Activated gamma-delta T cell treated with Interleukin-2 at 50 U/mL for 16 hours (primary cell): ENCODE measurements around the gene GDA.
"Not testable (repeated sequence)": the region's sequence is repeated elsewhere in the genome, so short reads cannot be mapped to it uniquely, and the experiment has no call there.

Experiments
- DNase-seq: peaks from one replicate; pipeline ENCODE4 v3.0.0-alpha.2; 2020

Gene GDA

DNA sequence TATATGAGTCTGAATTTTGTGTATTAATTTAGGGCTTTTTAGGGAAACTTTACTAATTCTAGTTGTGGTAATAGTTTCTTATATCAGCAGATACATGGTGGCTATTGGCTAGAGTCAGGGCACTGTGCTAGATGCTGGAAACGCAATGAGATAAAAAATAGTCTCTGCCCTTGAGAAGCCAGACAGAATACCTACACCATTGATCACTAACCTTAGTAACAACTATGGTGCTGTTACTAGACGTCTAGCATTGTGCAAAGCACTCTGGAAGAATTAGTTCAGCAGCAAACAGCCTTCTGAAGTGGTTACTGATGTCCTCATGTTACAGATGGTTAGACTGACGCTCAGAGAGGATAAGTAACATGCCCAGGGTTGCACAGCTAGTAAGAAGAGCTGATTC lies 61.8 kb downstream of the GDA start:
- DNase-seq = no peak

DNA sequence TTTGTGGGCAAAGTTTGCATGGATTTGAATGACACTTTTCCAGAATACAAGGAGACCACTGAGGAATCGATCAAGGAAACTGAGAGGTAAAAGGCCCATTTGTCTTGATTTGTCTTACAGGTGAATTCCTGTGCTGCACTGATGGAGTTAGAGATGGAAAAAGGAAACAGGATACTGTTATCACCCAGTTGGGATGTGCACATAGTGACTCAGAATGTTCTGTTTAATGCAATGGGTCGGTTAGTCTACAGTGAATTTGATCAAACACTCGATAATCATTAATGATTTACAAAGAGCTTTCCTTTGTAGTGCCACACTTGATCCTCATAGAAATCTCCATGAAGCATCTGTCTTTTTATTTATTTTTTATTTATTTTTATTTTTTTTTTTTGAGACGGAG lies 64.7 kb downstream of the GDA start:
- DNase-seq = no peak

DNA sequence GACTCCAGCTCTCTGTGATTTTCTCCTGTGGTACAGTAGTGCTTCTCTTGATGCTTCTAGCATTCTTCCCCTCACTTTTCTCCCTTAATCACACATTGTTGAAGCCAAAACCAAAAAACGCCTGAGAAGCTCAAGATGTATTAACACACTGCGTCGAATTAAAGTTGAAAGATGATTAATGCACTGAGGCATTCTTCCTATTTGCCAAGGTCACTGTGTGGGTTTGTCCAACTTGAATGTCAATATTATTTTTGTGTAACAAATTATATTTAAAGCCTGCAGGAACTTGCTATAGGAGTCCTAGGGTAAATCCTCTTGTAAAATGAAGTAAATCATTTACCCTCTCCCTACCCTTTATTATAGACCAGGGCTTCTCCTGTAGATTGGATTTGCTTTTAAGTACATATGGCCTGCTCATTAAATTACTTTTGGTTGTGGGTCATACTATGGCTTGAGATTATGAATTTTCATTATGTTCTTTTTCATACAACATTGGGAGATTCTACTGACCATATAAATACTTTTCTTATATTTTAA lies 68.1 kb downstream of the GDA start:
- DNase-seq = no peak

DNA sequence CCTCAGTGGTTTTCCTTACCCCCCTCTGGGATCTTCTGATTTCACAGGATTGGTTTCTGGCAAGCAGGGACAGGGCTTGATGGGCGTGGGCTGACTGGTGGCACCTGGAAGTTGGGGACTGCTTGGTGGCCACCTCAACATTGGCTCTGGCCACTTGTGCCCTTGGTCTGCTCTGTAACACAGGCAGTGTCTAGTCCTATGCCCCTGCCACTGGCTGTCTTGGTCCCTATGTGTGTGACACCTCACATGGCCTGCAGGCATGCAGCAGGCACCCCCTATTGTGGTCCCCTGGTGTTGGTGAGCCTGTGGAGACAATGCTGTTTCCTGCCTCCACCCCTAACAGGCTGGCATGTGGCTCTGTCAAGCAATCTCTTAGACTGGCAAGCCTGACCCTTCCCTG lies 71.3 kb downstream of the GDA start:
- no peak for DNase-seq

DNA sequence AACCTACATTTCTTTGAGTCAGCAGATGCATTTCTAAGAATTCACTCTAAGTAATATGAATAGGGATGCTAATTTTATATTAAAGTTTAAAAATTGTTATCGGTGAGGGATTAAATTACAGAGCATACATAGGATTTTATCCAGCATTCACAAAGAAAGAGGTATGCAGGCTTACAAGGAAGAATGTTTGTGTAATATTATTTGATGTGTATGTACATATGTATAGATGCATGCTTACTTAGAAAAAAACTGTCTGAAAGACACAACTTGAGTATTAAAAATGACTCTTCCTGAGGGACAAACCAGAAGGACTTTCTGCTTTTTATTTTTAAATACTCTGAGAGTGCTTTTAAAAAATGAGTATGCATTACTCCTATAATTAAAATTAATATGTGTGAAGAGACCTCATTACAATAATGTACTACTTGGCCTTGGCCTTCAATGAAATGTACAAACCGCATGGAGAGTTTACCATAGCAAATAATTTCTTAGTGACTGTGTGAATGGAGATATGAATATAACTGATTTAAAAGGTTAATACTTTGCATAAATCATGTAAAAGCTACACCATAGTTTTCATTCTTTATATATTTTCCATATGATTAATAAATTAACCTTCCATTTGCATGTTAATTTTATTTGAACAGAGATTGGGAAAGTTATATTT lies 77.0 kb downstream of the GDA start:
- DNase-seq = no peak

DNA sequence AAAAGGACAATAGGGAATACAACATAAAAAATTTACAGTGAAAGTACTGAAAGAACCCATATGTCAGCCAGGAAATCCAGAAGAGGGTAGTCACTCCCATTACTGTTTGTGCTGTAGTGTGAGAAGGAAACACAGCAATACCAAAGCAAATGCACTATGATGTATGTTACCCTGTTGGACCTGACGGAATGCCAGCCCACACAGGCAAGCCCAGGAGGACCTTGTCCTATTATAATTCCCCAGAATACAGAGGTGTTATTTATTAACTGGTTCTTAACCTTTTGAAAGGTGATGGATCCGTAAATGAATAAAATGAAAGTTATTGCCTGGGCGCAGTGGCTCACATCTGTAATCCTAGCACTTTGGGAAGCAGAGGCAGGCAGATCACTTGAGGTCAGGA lies 79.0 kb downstream of the GDA start:
- DNase-seq = no peak

DNA sequence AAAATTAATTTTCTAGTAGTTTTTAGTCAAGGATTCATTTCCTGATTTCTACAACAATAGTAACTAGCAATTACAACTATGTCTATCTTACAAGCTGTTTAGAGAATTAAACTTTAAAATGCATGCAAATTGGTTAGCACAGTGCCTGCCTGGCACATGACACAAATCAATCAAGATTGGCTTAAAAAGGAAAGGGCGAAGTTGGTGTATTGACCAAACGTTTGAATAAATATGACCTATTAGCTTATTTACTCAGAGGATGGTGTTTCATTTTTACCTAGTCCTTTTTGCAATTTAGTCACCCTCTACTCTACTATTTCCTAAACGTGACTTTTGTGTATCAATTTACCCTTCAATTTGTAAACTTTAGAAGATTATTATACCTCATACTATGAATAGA lies 83.5 kb downstream of the GDA start:
- DNase-seq = no peak

DNA sequence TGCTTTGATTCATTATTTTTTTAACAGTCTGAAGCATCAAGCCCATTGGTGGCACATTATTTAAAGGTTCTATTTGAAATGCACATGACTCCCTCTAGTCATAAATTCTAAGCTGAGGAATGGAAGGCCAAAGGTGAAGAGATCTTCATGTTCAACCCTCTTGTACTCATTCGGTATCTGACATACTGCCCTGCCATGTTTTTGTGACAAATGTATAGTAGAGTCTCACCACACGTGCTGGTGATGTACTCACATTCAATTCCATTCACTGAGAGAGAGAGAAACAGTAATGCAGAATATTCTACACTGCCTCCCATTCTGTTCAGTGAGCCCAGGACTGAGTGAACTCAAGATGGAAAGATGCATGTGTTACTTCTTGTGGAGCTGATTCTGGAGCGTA lies 98.3 kb downstream of the GDA start:
- no peak for DNase-seq

DNA sequence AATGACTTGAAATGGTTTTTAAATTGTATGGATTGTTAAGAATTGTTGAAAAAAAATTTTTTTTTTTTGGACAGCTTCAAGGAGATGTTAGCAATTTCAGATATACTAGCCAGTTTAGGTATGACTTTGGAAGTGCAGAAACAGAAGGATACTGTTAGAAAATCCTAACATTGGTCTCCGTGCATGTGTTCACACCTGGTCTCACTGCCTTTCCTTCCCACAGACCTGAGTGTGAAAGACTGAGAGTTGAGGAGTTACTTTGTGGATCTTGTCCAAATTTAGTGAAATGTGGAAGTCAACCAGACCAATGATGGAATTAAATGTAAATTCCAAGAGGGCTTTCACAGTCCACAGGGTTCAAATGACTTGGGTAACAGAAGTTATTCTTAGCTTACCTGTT lies 102.3 kb downstream of the GDA start:
- DNase-seq = no peak

DNA sequence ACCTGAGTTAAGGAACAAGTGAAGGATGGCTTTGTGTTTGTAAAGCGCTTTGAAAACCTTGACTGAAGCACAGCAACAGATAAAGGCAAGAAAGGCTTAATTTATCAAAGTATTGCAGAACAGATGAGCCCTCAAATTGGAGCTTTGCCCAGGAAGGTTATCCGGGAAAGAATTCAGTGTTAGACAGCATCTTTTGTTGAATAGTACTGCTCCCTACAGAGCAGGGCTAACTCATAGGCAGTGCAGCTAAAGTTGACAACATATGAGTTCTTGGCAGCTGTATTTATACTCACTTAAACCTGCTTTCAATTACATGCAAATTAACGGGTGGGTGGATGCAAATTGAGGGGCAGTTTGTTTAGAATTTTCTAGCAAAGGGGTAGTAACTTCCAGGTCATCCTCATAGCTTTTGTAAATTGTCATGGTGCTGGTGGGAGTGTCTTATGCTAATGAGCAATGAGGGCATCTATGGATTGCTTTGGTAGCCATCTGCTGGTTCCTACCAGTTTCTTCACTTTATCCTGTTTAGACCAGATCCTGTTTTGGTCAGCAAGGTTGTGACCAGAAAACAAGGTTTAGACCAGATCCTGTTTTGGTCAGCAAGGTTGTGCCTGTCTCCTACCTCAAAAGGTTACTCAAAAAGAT lies 105.8 kb downstream of the GDA start:
- DNase-seq = no peak

DNA sequence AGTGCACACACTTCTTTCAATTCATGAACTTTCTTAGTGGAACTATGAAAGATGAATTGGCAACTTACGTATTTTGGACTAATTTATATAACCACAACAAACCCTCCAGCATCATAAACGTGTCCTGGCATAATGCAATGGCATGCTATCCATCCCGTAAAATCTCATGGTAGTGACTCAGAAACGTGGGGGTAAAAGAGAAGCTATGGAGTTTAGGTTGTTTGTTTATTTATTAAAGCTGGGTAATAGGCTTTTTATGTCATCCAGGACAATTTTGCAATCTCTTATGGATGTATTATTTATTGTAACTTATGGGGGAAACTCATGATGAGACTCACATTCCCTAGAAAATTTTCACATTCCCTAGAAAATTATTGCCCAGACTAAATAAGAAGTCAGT lies 106.3 kb downstream of the GDA start:
- no peak for DNase-seq

DNA sequence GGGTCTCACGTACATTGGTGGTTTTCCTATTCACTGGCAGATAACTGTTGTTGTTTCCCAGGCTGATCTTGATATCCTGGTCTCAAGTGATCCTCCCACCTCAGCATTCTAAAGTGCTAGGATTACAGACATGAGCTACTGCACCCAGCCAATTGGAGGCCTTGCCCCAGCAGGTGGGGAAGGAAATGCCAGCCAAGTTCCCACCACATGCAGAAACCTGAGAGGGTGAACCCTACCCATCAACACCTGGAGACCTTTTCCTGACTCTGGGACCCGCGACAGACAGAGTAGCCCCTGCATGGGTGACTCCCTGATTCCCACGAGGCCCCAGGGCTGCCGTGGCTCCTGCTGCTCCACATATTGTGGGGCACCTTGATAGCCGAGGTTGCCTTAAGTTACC lies 107.7 kb downstream of the GDA start:
- no peak for DNase-seq

DNA sequence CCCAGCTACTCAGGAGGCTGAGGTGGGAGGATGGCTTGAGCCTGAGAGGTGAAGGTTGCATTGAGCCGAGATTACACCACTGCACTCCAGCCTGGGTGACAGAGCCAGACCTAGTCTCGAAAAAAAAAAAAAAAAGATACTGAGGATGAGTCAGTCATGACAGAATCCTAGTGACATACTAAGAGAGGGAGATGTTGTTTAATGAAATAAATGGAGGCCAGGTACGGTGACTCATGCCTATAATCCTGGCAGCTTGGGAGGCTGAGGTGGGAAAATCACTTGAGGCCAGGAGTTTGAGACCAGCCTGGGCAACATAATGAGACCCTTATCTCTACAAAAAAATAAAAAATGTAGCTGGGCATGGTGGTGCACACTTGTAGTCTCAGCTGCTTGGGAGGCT lies 108.6 kb downstream of the GDA start:
- DNase-seq = no peak

DNA sequence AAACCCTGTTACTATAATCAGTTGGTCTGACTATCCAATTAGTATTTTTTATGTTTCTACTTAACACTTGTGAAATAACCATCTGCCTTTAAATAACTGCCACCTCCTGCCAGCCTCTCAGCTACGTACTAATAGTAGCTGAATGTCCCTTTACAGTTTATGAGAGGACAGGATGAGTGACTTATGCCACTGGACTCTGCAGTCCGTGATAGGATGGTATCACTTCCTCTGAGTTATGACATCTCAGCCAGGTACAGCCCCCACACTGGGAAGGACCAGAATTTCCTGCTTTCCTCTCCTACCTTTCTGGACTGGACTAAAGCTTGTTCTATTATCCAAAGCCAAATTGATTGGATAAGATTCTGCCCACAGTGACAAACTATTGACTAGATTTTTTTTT lies 112.8 kb downstream of the GDA start:
- DNase-seq = no peak

DNA sequence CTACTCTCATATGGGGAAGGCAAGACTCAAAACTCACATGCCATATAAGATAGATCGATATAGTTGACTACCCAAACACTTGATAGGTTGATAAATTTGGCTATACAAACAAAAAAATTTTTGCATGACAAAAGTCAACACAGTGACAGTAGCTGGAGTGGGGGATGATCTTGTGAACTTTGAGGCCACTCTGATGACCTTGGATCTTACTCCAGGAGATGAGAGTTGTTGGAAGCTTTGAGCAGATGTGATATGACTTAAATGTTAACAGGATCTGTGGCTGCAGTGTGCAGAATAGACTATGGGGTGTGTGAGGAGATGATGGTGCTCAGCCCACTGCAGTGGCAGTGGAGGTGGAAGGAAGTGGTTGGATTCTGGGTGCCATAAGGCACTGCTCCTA lies 114.3 kb downstream of the GDA start:
- no peak for DNase-seq

DNA sequence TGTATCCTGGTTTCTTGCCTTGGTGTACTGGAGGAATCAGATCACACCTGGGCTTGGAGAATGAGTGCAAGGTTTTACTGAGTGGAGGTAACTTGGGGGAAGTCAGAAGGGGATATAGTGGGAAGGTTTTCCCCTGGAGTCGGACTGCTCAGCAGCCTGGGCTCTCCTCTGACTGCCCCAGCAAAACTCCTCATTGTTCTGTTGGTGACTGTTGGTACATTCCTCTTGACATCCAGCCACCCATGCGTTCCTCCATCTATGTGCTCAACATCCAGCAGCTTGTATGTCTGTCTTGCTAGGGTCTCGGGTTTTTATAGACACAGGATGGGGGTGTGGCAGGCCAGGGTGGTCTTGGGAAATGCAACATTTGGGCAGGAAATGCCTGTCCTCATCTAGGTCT lies 119.7 kb downstream of the GDA start:
- DNase-seq = no peak

DNA sequence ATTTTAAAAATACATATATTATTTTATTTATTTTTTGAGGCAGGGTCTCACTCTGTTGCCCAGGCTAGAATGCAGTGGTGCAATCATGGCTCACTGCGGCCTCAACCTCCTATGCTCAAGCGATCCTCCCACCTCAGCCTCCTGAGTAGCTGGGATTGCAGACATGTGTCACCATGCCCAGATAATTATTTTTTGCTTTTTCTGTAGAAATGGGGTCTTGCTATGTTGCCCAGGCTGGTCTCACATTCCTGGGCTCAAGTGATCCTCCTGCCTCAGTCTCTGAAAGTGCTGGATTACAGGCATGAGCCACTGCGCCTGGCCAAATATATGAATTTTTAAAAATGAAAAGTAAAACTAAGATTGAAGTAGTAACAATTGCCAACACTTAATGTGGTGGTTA lies 121.1 kb downstream of the GDA start:
- not testable (repeated sequence) for DNase-seq

DNA sequence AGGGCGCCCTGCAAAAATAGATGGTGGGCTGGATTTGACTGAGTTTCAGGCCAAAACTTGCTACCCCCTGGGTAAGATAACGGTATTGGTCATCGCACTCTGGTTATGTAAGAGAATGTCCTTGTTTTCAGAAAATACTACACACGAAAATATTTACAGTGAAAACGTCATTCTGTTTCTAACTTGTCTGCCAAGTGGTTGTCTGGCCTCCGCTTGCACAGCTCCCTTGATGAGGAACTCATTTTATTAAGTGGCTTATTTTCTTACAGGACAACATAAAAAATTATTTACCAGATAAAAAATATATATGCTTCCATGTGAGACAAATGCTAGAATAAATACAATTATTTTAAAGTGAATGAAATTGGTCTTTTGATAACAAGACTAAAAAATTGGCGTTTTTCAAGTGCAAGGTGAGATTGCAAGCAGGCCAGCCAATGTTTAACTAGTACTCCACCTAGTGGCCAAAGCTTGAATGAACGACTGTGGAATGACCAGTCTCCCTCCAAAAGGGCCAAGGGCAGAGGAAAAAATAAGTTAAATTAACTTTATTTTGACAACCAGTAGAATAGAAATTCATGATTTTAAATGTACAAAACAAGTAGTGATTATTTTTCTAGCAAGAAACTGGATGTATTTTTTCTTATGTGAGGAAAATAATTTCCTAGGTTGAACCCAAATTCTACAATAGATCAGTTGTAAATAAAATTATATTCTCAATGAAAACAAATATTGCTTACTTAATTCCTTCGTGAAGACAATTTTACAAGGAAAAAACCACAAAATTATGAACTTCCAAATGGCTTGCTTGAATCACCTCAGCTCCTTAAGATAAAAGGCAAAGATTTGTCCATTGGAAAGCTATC lies 122.6 kb downstream of the GDA start:
- peak; percentile 46 for DNase-seq

DNA sequence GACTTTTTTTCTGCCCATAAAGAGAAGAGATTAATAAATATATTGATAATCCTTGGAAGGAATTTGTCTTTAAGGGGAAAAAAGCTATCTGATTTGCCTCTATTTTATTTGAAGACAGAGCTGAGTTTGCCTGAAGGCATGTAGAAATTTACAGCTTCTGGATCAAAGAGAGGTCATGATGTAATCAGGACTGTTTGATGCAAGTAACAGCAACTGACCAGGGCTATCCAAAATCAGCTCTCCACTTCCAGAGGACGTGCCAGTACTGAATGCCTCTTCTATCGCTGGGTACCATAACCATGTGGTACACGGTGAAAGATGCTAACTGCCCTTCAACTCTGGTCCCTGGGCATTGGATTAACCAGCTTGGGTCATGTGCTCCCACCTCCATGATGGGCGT lies 125.2 kb downstream of the GDA start:
- no peak for DNase-seq

DNA sequence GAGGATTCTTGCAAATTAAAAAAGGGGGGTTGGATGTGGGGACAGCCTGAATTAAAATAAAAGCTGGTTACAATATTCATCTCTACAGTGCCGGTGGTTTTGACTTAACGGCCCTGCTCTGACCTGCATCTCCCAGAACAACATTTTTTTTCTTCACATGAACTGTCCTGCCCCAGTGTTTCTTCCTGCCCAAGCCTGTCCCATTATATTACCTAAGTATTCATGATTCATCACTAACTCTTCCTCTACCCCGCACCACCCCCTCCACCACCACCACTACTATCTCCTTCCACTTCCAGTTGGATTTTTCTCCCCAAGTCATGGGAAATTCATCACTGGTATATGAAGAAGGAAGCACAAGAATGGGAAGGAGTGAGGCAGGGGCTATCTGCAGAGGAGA lies 125.7 kb downstream of the GDA start:
- DNase-seq = no peak

DNA sequence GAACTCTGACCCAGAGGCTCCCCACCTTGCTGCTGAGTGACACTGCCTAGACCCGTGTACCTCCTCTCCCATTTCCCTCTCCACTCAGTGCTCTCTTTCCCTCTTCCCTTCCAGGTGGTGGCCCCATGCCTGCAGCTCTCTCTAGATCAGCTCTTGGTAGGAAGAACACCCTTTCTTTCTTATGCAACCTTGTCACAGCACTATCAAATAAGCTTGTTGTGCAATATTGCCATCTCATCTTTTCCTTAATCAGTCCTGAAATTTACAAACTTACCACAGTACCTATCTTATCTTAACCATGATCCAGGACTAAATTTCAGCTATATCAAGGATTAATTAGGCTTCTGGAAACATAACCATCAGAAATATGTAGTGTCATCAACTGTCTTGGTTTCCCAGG lies 127.2 kb downstream of the GDA start:
- no peak for DNase-seq

DNA sequence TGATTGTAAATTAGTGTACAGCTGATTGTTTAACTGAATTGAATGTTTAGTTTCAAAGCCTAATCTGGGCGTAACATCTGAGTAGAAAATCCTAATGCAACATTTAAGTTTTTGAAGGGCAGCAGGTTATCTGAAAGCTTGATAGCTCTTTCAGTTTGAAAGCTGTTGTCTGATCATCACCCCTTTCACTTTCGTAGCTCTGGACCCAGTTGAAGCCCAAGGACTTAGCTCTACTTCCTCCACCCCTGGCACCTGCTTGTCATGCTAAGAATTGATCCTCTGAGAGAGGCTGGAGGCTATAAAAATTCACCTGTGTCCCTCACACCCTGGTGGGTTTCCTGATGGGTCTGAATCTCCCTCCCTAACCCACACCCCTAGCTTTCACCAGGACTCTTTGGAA lies 129.7 kb downstream of the GDA start:
- no peak for DNase-seq

DNA sequence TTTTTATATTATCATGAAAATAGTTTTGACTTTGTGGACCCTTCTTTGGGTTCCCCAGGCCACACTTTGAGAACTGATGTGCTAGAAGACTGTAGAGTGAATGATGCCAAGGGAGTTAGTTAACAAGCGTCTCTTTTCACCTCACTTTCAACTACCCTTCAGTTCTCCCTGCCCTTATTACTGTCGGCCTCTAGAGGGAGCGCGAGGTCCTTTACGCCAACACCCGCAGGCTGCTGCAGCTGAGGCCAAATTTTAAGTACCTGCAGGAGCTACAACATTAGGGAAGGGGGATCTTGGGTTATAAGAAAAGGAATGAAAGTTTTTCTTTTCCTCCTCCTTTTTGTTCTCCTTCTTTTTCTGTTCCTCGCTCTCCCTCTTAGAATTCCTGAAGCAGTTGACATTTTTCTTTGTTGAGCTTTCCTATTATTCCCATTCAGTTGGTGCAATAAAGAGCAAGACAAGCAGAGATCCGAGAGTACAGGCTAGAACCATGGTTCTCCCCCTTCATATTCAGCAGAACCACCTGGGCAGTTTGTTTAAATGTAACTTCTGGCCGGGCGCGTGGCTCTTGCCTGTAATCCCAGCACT lies 131.8 kb downstream of the GDA start:
- DNase-seq = peak; percentile 64

DNA sequence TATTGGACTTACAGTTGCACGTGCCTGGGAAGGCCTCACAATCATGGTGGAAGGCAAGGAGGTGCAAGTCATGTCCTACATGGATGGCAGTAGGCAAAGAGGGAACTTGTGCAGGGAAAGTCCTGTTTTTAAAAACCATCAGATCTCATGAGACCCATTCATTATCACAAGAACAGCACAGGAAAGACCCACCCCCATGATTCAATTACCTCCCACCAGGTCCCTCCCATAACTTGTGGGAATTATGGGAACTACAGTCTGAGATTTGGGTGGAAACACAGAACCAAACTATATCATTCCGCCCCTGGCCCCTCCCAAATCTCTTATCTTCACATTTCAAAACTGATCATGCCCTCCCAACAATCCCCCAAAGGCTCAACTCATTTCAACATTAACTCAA lies 140.2 kb downstream of the GDA start:
- DNase-seq = no peak
